Adrenal gland (tissue), 12 donors: ENCODE data around the gene KRTAP10-9. TPM values are rescaled to one million over a fixed set of nuclear protein-coding genes. Genes with fewer than 3 reads are reported as not detected.

Experiments
- DNase-seq, 7 donors: peaks; one replicate each; pipeline ENCODE4 v3.0.0-alpha.2; 2019 to 2020
- H3K27ac ChIP-seq, 5 donors: fragments of 200-600 bp; sonication (generic) in 4 of 5; 1 replicate in 3 of 5; 2 replicates in 2 of 5; pipeline versions ENCODE4 v1.5.1 to v1.8.0; 2016 to 2020; ENCODE audit warnings: mild to moderate bottlenecking in 1 of 5
- H3K27me3 ChIP-seq: fragments of 200-600 bp; 2 replicates; pipeline ENCODE4 v1.8.0; 2021
- H3K36me3 ChIP-seq, 2 donors: fragments of 200-600 bp; replicated peaks in 1 of 2; 1 replicate in 1 of 2; 2 replicates in 1 of 2; pipeline versions ENCODE4 v1.5.1 to v1.8.0; 2018 to 2022
- H3K4me1 ChIP-seq, 2 donors: fragments of 200-600 bp; replicated peaks in 1 of 2; 1 replicate in 1 of 2; 2 replicates in 1 of 2; pipeline versions ENCODE4 v1.5.1 to v1.8.0; 2018 to 2021
- H3K4me3 ChIP-seq, 4 donors: fragments of 200-600 bp; sonication (generic) in 3 of 4; one replicate each; pipeline ENCODE4 v1.5.1; 2016 to 2018
- H3K9me3 ChIP-seq, 3 donors: fragments of 200-600 bp; sonication (generic) in 1 of 3; replicated peaks in 1 of 3; 1 replicate in 2 of 3; 2 replicates in 1 of 3; pipeline versions ENCODE4 v1.5.1 to v1.8.0; 2016 to 2021
- POLR2A ChIP-seq, 2 donors: fragments of 450-650 bp; IDR thresholded peaks; one replicate each; pipeline ENCODE4 v1.6.1; 2017; ENCODE audit warnings: antibody characterized with exemption in 2 of 2, mild to moderate bottlenecking in 2 of 2, moderate library complexity in 1 of 2
- WGBS, 4 donors: extraction: QIAGEN DNeasy Blood & Tissue Kit in 2 of 4; methylation state at CpG; one replicate each; pipeline versions ENCODE4 v1.1.5 to v1.1.7; 2013 to 2017; 5-methylcytosine and 5-hydroxymethylcytosine counted together
- intact Hi-C, 2 donors: fragments of 100-400 bp; cut with DNase I; formaldehyde crosslinking; loops; one replicate each; pipeline versions ENCODE4 v1.14.1 to v1.15.0; 2022 to 2023
- polyA plus RNA-seq, 3 donors: library from polyadenylated mRNA; stranded (reverse); fragments of 200-250 nt in 2 of 3; fragments of 350-450 nt in 1 of 3; fragmentation: Illumina TruSeq in 1 of 3; extraction: RNeasy Lipid Tissue Mini Kit (QIAGEN cat#74804) in 1 of 3; gene quantifications; one replicate each; pipeline ENCODE4 v1.2.3, GENCODE V29; 2013 to 2014
- total RNA-seq, 9 donors: library from RNA; depleted of rRNA in 4 of 9; stranded (reverse); fragments of >200 nt in 4 of 9; fragments of 120-200 nt in 1 of 9; fragmentation: NEBNext Ultra II Directional in 1 of 9; extraction: Animal tissue kit (Norgen Biotek cat#: 25700) in 1 of 9; gene quantifications; one replicate each; pipeline versions ENCODE4 v1.1.0 to v1.2.4, GENCODE V29; 2013 to 2023
- TF ChIP-seq, protein P1 (sequence below), 6 experiments: fragments of 450-650 bp in 4 of 6; fragments of 200-600 bp in 2 of 6; sonication (generic) in 1 of 6; IDR thresholded peaks; 1 replicate in 5 of 6; 2 replicates in 1 of 6; pipeline versions ENCODE4 v1.5.1 to v1.8.0; 2016 to 2021; ENCODE audit warnings: antibody characterized with exemption in 6 of 6, mild to moderate bottlenecking in 2 of 6, moderate library complexity in 1 of 6
- donor health status: healthy with polysubstance abuse.
- donor health status: Bipolar disorder and iron deficiency.
- donor health status: DM: yes; HTN: yes; CAD: no.
- donor health status: DM: no; HTN: no; CAD: no.
- donor health status: DM: no; HTN: no; CAD: no.
- donor health status: DM: yes; HTN: yes; CAD: no.

The KRTAP10-9 gene
- total and polyA plus RNA-seq, 12 donors: not detected

DNA sequence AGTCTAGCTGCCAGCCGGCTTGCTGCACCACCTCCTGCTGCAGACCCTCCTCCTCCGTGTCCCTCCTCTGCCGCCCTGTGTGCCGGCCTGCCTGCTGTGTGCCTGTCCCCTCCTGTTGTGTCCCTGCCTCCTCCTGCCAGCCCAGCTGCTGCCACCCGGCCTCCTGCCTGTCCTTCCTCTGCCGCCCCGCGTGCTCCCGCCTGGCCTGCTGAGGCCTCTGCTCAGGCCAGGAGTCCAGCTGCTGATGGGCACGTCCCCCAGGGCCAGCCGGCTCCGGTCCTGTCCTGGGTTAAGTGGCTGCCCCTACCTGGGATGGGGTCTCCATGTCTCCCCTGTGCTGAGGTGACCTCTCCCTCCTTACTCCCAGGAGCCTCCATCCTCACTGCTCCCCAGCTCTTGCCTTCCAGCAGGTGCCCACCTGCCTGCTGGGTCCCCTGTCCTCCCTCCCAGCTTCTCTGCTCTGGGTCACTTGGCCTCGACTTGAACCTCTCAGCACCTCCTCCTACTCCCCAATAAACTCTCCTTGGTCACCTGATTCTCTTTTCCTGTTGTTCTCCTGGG lies 14.1 kb upstream of the KRTAP10-9 start:
- 71 to 82% (median 79%) methylated on average over 12 to 13 of the region's 13 CpGs for WGBS, 4 donors

DNA sequence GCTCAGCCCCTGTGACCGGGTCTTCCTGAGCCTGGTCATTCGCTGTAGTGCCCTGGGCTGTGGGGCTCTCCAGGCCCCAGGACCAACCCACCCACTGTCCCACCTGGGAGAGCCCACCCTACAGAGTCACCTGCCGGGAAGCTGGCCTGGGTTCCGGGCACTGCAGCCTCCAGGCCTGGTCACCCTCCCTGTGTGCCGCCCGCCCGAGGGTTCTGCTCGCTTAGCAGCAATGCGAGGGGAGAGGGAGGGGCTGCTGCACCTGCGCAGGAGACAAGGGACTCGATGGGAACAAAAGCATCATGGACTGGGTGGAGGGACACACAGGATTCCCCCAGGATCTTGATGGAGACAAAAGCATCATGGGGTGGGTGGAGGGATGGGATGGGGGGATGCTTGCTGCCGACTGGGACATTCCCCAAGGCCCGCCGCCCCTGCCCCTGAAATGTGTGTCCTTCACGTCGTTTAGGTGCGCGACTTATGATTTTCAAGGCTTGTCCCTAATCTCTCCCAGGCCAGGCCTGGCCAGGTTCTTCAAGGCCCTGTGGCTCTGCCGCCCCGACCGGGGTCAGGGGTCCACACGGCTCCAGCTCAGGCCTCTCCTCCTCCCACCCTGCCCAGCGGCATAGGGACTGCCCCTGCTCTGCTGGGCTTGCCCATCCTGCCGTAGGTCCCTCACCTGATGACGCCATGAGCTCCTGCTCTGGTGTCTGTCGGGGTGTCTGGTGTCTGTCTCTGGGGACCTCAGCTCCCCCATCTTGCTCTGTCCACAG lies 13.3 kb upstream of the KRTAP10-9 start:
- TF ChIP-seq, protein P1, sequence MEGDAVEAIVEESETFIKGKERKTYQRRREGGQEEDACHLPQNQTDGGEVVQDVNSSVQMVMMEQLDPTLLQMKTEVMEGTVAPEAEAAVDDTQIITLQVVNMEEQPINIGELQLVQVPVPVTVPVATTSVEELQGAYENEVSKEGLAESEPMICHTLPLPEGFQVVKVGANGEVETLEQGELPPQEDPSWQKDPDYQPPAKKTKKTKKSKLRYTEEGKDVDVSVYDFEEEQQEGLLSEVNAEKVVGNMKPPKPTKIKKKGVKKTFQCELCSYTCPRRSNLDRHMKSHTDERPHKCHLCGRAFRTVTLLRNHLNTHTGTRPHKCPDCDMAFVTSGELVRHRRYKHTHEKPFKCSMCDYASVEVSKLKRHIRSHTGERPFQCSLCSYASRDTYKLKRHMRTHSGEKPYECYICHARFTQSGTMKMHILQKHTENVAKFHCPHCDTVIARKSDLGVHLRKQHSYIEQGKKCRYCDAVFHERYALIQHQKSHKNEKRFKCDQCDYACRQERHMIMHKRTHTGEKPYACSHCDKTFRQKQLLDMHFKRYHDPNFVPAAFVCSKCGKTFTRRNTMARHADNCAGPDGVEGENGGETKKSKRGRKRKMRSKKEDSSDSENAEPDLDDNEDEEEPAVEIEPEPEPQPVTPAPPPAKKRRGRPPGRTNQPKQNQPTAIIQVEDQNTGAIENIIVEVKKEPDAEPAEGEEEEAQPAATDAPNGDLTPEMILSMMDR (IDR thresholded peaks at IDR 0.05): no peak
- no peak for TF ChIP-seq POLR2A (IDR thresholded peaks at IDR 0.05)
- no peaks in the 10 kb centered on the region for H3K9me3 ChIP-seq
- 75 to 84% (median 80%) methylated on average over 10 to 26 of the region's 26 CpGs for WGBS, 4 donors
- no peaks in the 10 kb centered on the region for H3K4me1 ChIP-seq
- H3K4me3 ChIP-seq: no peak overlapping the region
- no peaks in the 10 kb centered on the region for H3K36me3 ChIP-seq
- H3K27me3 ChIP-seq: no peaks in the 10 kb centered on the region
- no peak for DNase-seq
- no peak overlapping the region for H3K27ac ChIP-seq
- intact Hi-C loops: no loop called here

More for the DNA sequence above, 14.1 kb upstream of the KRTAP10-9 start:
- H3K4me3 ChIP-seq: no peak overlapping the region
- no peaks in the 10 kb centered on the region for H3K9me3 ChIP-seq
- no peak for DNase-seq
- intact Hi-C loops: no loop called here
- TF ChIP-seq POLR2A (IDR thresholded peaks at IDR 0.05): no peak
- TF ChIP-seq, protein P1 (IDR thresholded peaks at IDR 0.05): no peak
- no peaks in the 10 kb centered on the region for H3K27me3 ChIP-seq
- H3K27ac ChIP-seq: no peak overlapping the region
- no peaks in the 10 kb centered on the region for H3K36me3 ChIP-seq
- no peaks in the 10 kb centered on the region for H3K4me1 ChIP-seq

DNA sequence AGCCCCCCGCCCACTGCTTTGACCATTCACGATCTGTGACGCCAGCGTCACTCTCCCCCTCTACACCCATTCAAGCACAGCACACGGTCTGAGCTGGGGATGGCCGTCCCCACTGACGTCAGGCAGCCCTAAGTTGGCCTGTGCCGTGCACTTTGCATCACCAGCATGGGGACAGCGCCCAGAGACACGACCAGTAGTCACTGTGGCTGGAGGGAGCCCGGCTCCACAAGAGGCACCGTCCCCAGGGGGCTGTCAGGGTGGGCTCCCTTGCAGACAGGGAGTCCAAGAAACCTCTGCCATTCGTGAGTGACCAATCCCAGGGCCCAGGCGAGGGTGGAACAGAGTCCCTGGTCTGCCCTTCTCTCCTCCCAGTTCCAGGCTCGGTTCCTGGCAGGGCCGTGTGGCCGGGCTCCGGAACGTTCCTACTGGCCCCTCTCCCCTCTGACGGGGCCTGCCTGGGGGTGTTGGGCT lies 12.7 kb upstream of the KRTAP10-9 start:
- WGBS, 4 donors: 74 to 88% (median 77%) methylated on average over 10 to 20 of the region's 20 CpGs
- Histone ChIP-seq H3K9me3 (no peaks in the 10 kb centered on the region), H3K4me1 (no peaks in the 10 kb centered on the region), H3K27me3 (no peaks in the 10 kb centered on the region), H3K27ac (no peak overlapping the region), H3K36me3 (no peaks in the 10 kb centered on the region), H3K4me3 (no peak overlapping the region)
- intact Hi-C loops: no loop called here
- TF ChIP-seq, protein P1 (IDR thresholded peaks at IDR 0.05): no peak
- TF ChIP-seq POLR2A (IDR thresholded peaks at IDR 0.05): no peak
- DNase-seq: no peak

DNA sequence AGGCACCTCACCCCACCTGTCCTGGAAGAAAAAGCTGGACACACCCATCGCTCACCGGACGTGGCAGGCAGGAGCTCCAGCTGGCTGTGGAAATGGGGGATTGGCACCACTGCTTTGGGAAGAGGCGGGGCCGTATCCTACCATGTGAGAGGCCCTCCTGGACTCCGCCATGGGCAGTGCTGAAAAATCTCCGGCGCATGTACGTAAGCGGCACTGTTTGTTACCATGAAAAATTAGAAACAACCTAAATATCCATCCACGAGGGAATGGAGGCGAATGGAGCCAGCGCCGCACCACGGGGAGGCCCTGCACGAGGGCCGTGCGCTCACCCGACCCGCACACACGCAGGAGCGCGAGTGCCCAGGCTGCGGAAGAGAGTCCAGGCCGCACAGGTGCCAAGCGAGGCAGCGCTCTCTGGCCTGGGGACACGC lies 11.9 kb upstream of the KRTAP10-9 start:
- 86 to 90% (median 87%) methylated on average over 21 to 28 of the region's 28 CpGs for WGBS, 4 donors
- no peaks in the 10 kb centered on the region for H3K9me3 ChIP-seq
- intact Hi-C loops: no loop called here
- no peaks in the 10 kb centered on the region for H3K27me3 ChIP-seq
- H3K4me1 ChIP-seq: no peaks in the 10 kb centered on the region
- TF ChIP-seq POLR2A (IDR thresholded peaks at IDR 0.05): no peak
- TF ChIP-seq, protein P1 (IDR thresholded peaks at IDR 0.05): no peak
- no peaks in the 10 kb centered on the region for H3K36me3 ChIP-seq
- DNase-seq: no peak
- no peak overlapping the region for H3K4me3 ChIP-seq
- H3K27ac ChIP-seq: no peak overlapping the region
